Measurements from ENCODE around the gene BMAL2.

DNA sequence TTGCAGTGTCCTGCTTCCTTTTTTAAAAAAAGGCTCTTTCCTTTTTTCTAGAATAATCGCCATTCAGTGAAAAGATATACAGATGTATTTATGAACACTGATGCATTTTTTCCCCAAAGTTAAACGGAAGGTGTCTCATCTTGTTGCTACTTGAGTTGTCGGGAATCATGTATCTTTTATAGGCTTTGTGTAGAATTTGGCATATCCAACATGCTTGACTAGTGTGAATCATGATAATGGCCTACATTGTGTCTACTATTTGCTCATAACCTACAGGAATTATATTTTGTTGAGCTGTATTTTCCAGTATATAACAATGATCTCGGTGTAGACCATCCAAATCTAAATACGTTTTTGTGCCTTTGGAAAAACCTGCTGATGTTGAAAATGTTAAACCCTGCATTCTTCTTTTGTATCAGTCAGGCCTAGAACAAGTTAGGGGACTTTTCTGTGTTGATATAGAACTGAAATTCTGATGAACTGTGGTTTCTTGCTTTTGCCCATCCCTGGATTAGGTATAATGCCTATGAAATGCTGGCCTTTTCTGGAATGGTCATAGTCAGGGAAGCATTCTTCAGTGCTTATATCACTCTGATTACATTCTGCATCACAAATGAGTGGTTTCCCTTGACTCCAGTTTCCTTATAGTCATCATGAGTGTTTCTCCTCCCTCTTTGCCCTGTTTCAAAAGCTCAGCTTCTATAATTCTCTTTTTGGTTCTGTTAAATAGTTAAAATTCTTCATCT lies 10.8 kb downstream of the BMAL2 start:
- TF ChIP-seq, protein P1, sequence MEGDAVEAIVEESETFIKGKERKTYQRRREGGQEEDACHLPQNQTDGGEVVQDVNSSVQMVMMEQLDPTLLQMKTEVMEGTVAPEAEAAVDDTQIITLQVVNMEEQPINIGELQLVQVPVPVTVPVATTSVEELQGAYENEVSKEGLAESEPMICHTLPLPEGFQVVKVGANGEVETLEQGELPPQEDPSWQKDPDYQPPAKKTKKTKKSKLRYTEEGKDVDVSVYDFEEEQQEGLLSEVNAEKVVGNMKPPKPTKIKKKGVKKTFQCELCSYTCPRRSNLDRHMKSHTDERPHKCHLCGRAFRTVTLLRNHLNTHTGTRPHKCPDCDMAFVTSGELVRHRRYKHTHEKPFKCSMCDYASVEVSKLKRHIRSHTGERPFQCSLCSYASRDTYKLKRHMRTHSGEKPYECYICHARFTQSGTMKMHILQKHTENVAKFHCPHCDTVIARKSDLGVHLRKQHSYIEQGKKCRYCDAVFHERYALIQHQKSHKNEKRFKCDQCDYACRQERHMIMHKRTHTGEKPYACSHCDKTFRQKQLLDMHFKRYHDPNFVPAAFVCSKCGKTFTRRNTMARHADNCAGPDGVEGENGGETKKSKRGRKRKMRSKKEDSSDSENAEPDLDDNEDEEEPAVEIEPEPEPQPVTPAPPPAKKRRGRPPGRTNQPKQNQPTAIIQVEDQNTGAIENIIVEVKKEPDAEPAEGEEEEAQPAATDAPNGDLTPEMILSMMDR (conservative IDR thresholded peaks at IDR 0.05 in 1 of 2, IDR thresholded peaks at IDR 0.05 in 1 of 2; ENCODE audit: low read depth in 1 of 2, low read length in 2 of 2): no peak
- TF ChIP-seq EZH2 (IDR thresholded peaks at IDR 0.05; ENCODE audit: low read length, missing control alignments): no peak

Measured in fibroblast of lung (primary cell).